Lower leg skin (tissue), 4 donors: Measurements from ENCODE around the gene FCN3. TPM values are rescaled to one million over a fixed set of nuclear protein-coding genes. Genes with fewer than 3 reads are reported as not detected.

Experiments
- DNase-seq, 2 donors: peaks; one replicate each; pipeline ENCODE4 v3.0.0-alpha.2; 2019; ENCODE audit warnings: low spot score in 2 of 2
- H3K4me3 ChIP-seq: fragments of 200-600 bp; sonication (generic); 2 replicates; pipeline ENCODE4 v1.5.1; 2017; ENCODE audit warnings: mild to moderate bottlenecking, low read depth; ENCODE audit not compliant: poor library complexity, severe bottlenecking
- POLR2A ChIP-seq, 2 donors: fragments of 450-650 bp; IDR thresholded peaks; one replicate each; pipeline ENCODE4 v1.6.1; 2016 to 2017; ENCODE audit warnings: antibody characterized with exemption in 2 of 2, mild to moderate bottlenecking in 1 of 2, moderate library complexity in 1 of 2
- WGBS, 2 donors: methylation state at CpG; one replicate each; pipeline ENCODE4 v1.1.5; 2018; 5-methylcytosine and 5-hydroxymethylcytosine counted together
- intact Hi-C: fragments of 100-400 bp; cut with DNase I; formaldehyde crosslinking; loops from one replicate; pipeline ENCODE4 v1.15.0; 2023; ENCODE audit warnings: low total_unique reads
- total RNA-seq, 4 donors: library from RNA; depleted of rRNA; stranded (reverse); fragments of >200 nt; gene quantifications; one replicate each; pipeline ENCODE4 v1.1.0, GENCODE V29; 2016
- TF ChIP-seq, protein P1 (sequence below), 3 donors: fragments of 450-650 bp; IDR thresholded peaks; one replicate each; pipeline ENCODE4 v1.5.1; 2016; ENCODE audit warnings: antibody characterized with exemption in 3 of 3, mild to moderate bottlenecking in 3 of 3, moderate library complexity in 2 of 3

FCN3 gene
- total RNA-seq, 4 donors from 2014 or later = 1.0 to 6.5 (median 1.7) TPM; not detected in 1

DNA sequence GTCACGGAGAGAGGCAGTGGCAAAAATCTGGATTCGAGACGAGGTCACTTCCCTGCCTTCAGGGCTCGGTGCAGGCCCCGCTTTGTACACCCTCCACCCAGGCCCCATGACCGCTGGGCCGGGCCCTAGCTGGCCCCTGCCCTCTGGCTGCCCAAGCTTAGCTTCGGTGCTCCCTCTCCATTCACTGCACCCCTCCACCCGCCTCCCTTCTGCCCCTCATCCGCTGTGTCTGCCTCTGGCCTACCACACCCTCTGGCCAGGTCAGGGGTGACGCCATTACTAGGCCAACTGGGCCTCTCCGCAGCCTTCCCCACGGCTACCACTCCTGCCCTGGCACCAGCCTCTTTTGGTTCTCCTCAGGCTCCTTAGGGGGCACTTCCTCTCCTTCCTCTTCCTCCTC is 9.0 kb upstream of the FCN3 start:
- intact Hi-C loops = loop anchor here (10.0 kb wide), 1 partner anchor 49 kb away; no protein-coding TSS in a partner anchor
- H3K4me3 ChIP-seq = no peak overlapping the region
- DNase-seq = no peak
- TF ChIP-seq, protein P1, sequence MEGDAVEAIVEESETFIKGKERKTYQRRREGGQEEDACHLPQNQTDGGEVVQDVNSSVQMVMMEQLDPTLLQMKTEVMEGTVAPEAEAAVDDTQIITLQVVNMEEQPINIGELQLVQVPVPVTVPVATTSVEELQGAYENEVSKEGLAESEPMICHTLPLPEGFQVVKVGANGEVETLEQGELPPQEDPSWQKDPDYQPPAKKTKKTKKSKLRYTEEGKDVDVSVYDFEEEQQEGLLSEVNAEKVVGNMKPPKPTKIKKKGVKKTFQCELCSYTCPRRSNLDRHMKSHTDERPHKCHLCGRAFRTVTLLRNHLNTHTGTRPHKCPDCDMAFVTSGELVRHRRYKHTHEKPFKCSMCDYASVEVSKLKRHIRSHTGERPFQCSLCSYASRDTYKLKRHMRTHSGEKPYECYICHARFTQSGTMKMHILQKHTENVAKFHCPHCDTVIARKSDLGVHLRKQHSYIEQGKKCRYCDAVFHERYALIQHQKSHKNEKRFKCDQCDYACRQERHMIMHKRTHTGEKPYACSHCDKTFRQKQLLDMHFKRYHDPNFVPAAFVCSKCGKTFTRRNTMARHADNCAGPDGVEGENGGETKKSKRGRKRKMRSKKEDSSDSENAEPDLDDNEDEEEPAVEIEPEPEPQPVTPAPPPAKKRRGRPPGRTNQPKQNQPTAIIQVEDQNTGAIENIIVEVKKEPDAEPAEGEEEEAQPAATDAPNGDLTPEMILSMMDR (IDR thresholded peaks at IDR 0.05) = no peak
- TF ChIP-seq POLR2A (IDR thresholded peaks at IDR 0.05) = no peak
- 81 to 86% methylated on average over 13 of the region's 13 CpGs for WGBS, 2 donors

DNA sequence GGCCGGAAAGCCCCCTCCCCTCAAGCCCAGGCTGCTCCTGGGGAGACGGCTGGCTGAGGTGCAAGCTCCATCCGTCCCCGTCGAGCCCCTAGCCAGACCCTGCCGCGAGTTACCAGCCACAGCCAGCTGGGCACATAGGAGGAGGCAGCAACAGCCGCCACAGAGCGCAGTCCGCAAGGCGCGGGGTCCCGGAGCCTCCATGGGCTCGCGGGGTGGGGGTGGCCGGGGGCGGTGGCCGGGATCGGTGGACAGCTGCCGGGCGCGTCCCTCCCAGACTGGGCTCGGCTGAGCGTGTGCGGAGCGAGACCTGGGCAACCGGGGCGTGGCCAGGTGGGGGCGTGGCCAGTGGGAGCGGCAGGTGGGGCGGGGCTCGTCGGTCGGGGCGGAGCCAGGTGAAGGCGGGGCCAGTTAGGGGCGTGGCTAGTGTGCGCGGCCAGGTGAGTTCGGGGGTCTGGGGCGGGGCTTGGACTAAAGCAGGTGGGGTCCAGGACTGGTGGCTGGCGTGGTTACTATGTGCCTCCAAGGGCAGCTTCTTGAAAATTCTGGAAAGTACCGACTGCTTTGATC is 8.5 kb upstream of the FCN3 start, which contains the start of gene CD164L2:
TSS of gene CD164L2 (minus strand) at position 295 of the 567 bp plus-strand sequence. CDS start at position 201, 94 bp downstream.
- 14 to 18% methylated on average over 19 to 33 of the region's 43 CpGs for WGBS, 2 donors
- intact Hi-C loops = loop anchor here (10.0 kb wide), 1 partner anchor 48 kb away; no protein-coding TSS in a partner anchor
- peak in 1 of 2 donors; percentile 47 for DNase-seq
- H3K4me3 ChIP-seq = peak within 1 kb of the TSS; percentile 12
- TF ChIP-seq POLR2A (IDR thresholded peaks at IDR 0.05) = no peak
- TF ChIP-seq, protein P1 (IDR thresholded peaks at IDR 0.05) = no peak

DNA sequence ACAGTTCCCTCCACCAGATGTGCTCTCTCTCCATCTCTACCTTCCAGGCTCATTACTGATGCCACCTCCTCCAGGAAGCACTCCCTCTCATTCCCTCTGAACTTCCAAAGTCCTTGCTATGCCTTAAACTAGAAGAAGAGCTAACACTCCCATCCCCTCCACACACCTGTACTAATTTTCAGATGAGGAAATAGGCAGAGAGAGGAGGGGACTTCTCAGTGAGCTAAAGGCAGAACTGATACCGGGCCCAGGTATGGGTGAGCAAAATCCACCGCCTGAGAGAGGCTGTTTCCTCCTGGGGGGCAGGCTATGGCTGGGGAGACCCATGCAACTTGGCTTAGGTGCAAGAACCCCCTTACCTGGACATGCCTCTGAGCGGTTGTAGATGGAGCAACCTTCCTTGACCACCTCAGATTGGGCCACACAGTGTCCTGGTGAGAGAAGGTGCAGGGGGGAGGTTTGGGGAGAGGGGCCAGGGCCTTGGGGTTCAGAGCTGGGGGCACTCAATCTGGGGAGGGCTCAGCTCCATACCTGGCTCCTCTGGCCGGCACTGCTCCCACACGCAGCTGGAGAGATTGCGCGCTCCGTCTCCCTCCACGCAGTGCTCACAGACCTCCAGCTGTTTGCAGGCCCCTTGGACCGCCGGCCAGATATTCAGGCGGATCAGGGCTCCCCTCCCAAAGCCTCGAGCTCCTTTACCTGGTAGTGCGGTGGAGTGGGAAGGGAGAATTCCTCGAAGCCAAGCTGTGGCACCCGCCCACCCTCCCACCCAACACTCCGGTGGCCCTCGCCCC is 7.5 kb upstream of the FCN3 start:
- H3K4me3 ChIP-seq = no peak overlapping the region
- intact Hi-C loops = loop anchor here (10.0 kb wide), 1 partner anchor 47 kb away; no protein-coding TSS in a partner anchor
- WGBS, 2 donors = 67 to 71% methylated on average over 17 to 18 of the region's 18 CpGs
- no peak for DNase-seq
- TF ChIP-seq, protein P1 (IDR thresholded peaks at IDR 0.05) = no peak
- TF ChIP-seq POLR2A (IDR thresholded peaks at IDR 0.05) = no peak

DNA sequence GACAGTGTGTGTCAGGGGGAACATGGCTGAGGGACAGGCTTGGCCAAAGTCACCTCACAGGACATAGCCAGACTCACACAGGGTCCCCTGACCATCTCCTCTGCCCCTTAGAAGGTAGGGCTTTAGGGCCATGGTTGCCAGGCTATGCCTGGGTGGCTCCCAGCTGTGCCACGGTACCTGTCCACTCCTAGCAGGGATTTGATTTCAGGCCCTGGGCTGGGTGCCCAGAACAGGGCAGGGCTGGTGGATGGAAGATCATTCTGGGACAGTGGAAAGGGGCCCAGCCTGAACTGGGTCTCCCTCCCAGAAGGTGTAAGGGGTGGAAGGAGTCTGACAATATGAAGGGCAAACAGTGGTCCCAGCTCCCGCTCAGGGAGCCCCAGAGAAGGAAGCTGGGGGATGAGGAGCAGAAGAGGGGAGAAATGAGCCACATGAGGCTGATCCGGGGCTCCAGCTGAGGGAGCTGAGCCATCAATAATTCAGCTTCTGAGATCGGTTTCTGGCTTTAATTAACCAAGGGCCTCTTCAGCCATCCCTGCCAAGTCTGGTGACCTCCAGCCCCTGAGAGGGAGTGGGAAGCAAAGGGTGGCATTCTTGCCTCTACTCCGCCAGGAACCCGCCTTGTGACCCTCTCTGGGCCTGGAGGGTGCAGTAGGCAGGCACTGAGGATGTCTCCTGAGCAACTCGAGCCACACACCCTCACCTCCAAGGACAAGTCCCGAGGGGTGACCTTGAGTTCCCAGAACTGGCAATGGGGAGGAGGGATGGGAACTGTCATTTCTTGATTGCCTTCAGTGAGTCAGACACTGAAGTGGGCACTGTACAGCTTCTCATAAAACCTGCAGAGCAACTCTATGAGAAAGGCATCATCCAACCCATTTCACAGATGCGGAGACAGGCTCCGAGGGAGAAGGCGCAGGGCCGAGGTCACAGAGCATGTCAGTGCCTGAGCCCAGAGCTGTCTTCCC is 6.4 kb upstream of the FCN3 start:
- TF ChIP-seq, protein P1 (IDR thresholded peaks at IDR 0.05) = no peak
- TF ChIP-seq POLR2A (IDR thresholded peaks at IDR 0.05) = no peak
- WGBS, 2 donors = 53 to 57% methylated on average over 12 of the region's 12 CpGs
- no peak for DNase-seq
- intact Hi-C loops = loop anchor here (10.0 kb wide), 1 partner anchor 46 kb away; no protein-coding TSS in a partner anchor
- H3K4me3 ChIP-seq = no peak overlapping the region

DNA sequence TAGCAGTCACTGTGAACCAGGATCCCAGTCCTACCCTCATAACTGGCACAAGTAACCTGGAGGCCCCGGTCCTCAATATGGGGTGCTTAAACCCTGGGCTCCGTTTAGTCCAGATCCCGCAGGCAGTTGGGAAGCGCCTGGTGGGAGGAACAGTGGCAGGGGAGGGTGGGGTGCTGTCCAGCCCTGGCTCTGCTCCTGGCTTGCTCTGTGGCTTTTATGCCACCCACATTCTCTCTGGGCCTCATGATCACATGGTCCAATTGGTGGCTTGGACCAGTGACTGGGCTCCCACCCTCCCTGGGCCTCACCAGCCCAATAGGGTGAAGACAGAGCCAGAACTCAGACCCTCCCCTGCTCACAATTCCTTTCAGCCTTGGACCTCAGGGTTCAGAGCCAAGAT is 5.6 kb upstream of the FCN3 start:
- WGBS, 2 donors = 83% methylated on average over 1 of the region's 4 CpGs; no CpG with 5 or more reads in 1 of the 2 donors
- TF ChIP-seq POLR2A (IDR thresholded peaks at IDR 0.05) = no peak
- no peak overlapping the region for H3K4me3 ChIP-seq
- no peak for DNase-seq
- intact Hi-C loops = loop anchor here (10.0 kb wide), 1 partner anchor 45 kb away; no protein-coding TSS in a partner anchor
